Hematopoietic multipotent progenitor cell treated with erythropoietin and hydrocortisone succinate and interleukin-3 and kit ligand, for 6 days (in vitro differentiated cells): ENCODE measurements around the gene BARD1.
"Not testable (repeated sequence)": the region's sequence is repeated elsewhere in the genome, so short reads cannot be mapped to it uniquely, and the experiment has no call there.

Experiments used
- DNase-seq: peaks from one replicate; pipeline ENCODE4 v3.0.0-alpha.2; 2015

BARD1 gene

GRCh38 chr2:214753455-214753854 lies 56.0 kb downstream of the BARD1 start:
- no peak for DNase-seq

GRCh38 chr2:214750529-214750928 lies 59.0 kb downstream of the BARD1 start:
- DNase-seq = no peak

- DNase-seq = no peak
Measured at GRCh38 chr2:214747992-214748391, 61.5 kb downstream of the BARD1 start.

GRCh38 chr2:214742119-214742518 lies 67.4 kb downstream of the BARD1 start:
- DNase-seq = no peak

GRCh38 chr2:214740867-214741395 lies 68.6 kb downstream of the BARD1 start:
- DNase-seq = no peak

- no peak for DNase-seq
Measured at GRCh38 chr2:214737188-214737587, 72.3 kb downstream of the BARD1 start.

- DNase-seq = no peak
Measured at GRCh38 chr2:214730800-214731407, 78.6 kb downstream of the BARD1 start.

- DNase-seq = no peak
Measured at GRCh38 chr2:214730248-214730647, 79.2 kb downstream of the BARD1 start.

- no peak for DNase-seq
Measured at GRCh38 chr2:214724741-214725140, 84.7 kb downstream of the BARD1 start.

GRCh38 chr2:214717837-214718236 lies 91.6 kb downstream of the BARD1 start:
- not testable (repeated sequence) for DNase-seq

- DNase-seq = no peak
Measured at GRCh38 chr2:214716811-214717560, 92.5 kb downstream of the BARD1 start.

GRCh38 chr2:214715025-214715424 lies 94.5 kb downstream of the BARD1 start:
- no peak for DNase-seq

- DNase-seq = no peak
Measured at GRCh38 chr2:214713080-214713830, 96.2 kb downstream of the BARD1 start.

- no peak for DNase-seq
Measured at GRCh38 chr2:214710729-214711128, 98.8 kb downstream of the BARD1 start.

- DNase-seq = peak; percentile 22
Measured at GRCh38 chr2:214706986-214707385, 102.5 kb downstream of the BARD1 start.

- no peak for DNase-seq
Measured at GRCh38 chr2:214699236-214699635, 110.2 kb downstream of the BARD1 start.

GRCh38 chr2:214696681-214697080 lies 112.8 kb downstream of the BARD1 start:
- no peak for DNase-seq

GRCh38 chr2:214695789-214696188 lies 113.7 kb downstream of the BARD1 start:
- DNase-seq = no peak

- DNase-seq = not testable (repeated sequence)
Measured at GRCh38 chr2:214683557-214683956, 125.9 kb downstream of the BARD1 start.

GRCh38 chr2:214679736-214680135 lies 129.7 kb downstream of the BARD1 start:
- peak; percentile 18 for DNase-seq

- DNase-seq = no peak
Measured at GRCh38 chr2:214676421-214677089, 132.9 kb downstream of the BARD1 start.
